MCF 10A (cell line): ENCODE data around the gene PARD3. TPM values are rescaled to one million over a fixed set of nuclear protein-coding genes. Genes with fewer than 3 reads are reported as not detected.

Experiments
- BruUV-seq: library from RNA; stranded (reverse); fragments of 400-500 nt; replicated peaks from 2 replicates; lab custom pipeline; 2021; lab: Mats Ljungman, UMichigan
- CTCF ChIA-PET: fragments of 300-600 bp; sonication (Branson Sonifier 250); formaldehyde crosslinking; extraction: SDS; loops from one replicate; lab custom pipeline; 2021; ENCODE audit warnings: antibody characterized with exemption, inconsistent platforms; lab: Yijun Ruan, JAX
- POLR2A ChIA-PET: fragments of 300-600, 350-650 bp; sonication (Branson Sonifier 250); formaldehyde crosslinking; extraction: SDS; loops from one replicate; lab custom pipeline; 2020; ENCODE audit warnings: antibody characterized with exemption, inconsistent platforms; lab: Yijun Ruan, JAX
- DNase-seq: peaks from one replicate; pipeline ENCODE4 v3.0.0-alpha.2; 2018; ENCODE audit not compliant: unreplicated experiment
- H3K27ac Mint-ChIP-seq: one replicate; pipeline ENCODE4 v1.8.0; 2022; ENCODE audit warnings: mild to moderate bottlenecking, low read depth, mixed read lengths; ENCODE audit not compliant: unreplicated experiment
- H3K27me3 Mint-ChIP-seq: one replicate; pipeline ENCODE4 v1.8.0; 2022; ENCODE audit warnings: mixed read lengths; ENCODE audit not compliant: insufficient read depth, unreplicated experiment
- H3K36me3 Mint-ChIP-seq: one replicate; pipeline ENCODE4 v1.8.0; 2022; ENCODE audit warnings: mild to moderate bottlenecking, moderate library complexity, mixed read lengths; ENCODE audit not compliant: insufficient read depth, unreplicated experiment
- H3K4me1 Mint-ChIP-seq: one replicate; pipeline ENCODE4 v1.8.0; 2022; ENCODE audit warnings: mixed read lengths; ENCODE audit not compliant: insufficient read depth, unreplicated experiment
- H3K4me3 Mint-ChIP-seq: one replicate; pipeline ENCODE4 v1.8.0; 2022; ENCODE audit warnings: mild to moderate bottlenecking, moderate library complexity, mixed read lengths; ENCODE audit not compliant: unreplicated experiment
- H3K9me3 Mint-ChIP-seq: one replicate; pipeline ENCODE4 v1.8.0; 2022; ENCODE audit warnings: mixed read lengths; ENCODE audit not compliant: unreplicated experiment
- intact Hi-C: fragments of 100-400 bp; cut with micrococcal nuclease; formaldehyde crosslinking; loops from 2 replicates; pipeline ENCODE4 v1.14.1; 2022
- total RNA-seq: library from RNA; stranded (reverse); gene quantifications from 2 replicates; pipeline ENCODE4 v1.2.3, GENCODE V29; 2022
- TF ChIP-seq, protein P1 (sequence below): fragments of 200-600 bp; IDR thresholded peaks from one replicate; pipeline ENCODE4 v1.8.0; 2022; ENCODE audit warnings: antibody characterized with exemption, mild to moderate bottlenecking; ENCODE audit not compliant: unreplicated experiment

Gene PARD3
- total RNA-seq, 1 experiment from 2014 or later, result 70.0 TPM

DNA sequence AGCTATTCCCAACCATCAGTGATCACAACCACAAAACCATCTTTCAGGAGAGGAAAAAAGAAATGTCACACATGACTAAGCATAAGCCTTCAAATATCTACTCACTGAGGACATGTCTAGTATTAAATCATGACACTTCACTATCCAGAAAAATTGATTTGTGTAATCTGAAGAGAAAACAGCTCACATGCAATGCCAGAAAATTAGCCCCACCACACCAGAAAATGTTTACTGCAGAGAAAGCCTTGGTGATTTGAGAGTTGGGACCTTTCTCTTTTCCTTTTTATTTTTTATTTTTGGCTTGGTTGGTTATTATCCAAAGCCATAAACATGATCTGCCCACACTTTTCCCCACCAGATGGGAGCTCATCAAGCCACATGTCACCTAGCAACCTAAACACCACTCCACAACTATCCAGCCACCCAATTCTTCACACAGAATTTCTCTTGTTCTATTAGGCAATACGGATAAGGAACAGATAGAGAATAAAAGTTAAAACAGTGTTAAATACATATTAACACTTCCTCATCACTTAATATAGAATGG lies 3.1 kb downstream of the PARD3 start:
- no peaks in the 10 kb centered on the region for H3K9me3 Mint-ChIP-seq
- no TSS peak for BruUV-seq
- TF ChIP-seq, protein P1, sequence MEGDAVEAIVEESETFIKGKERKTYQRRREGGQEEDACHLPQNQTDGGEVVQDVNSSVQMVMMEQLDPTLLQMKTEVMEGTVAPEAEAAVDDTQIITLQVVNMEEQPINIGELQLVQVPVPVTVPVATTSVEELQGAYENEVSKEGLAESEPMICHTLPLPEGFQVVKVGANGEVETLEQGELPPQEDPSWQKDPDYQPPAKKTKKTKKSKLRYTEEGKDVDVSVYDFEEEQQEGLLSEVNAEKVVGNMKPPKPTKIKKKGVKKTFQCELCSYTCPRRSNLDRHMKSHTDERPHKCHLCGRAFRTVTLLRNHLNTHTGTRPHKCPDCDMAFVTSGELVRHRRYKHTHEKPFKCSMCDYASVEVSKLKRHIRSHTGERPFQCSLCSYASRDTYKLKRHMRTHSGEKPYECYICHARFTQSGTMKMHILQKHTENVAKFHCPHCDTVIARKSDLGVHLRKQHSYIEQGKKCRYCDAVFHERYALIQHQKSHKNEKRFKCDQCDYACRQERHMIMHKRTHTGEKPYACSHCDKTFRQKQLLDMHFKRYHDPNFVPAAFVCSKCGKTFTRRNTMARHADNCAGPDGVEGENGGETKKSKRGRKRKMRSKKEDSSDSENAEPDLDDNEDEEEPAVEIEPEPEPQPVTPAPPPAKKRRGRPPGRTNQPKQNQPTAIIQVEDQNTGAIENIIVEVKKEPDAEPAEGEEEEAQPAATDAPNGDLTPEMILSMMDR, result no peak
- H3K27ac Mint-ChIP-seq, result no peak overlapping the region
- H3K36me3 Mint-ChIP-seq, result peaks cover 5% of the 10 kb centered on the region
- POLR2A ChIA-PET, result interaction anchor here (0.7 to 1.3 kb wide), 2 partner anchors 30 to 66 kb away, joined by 3 to 5 read pairs; no protein-coding TSS in a partner anchor
- H3K27me3 Mint-ChIP-seq, result no peaks in the 10 kb centered on the region
- no peak overlapping the region for H3K4me3 Mint-ChIP-seq
- no peak for DNase-seq
- peaks cover 50% of the 10 kb centered on the region for H3K4me1 Mint-ChIP-seq
- intact Hi-C loops, result loop anchor here (5.0 kb wide), 2 partner anchors 145 kb away; no protein-coding TSS in a partner anchor
- CTCF ChIA-PET, result interaction anchor here (0.7 kb wide), 1 partner anchor 70 kb away, joined by 3 read pairs; no protein-coding TSS in a partner anchor

DNA sequence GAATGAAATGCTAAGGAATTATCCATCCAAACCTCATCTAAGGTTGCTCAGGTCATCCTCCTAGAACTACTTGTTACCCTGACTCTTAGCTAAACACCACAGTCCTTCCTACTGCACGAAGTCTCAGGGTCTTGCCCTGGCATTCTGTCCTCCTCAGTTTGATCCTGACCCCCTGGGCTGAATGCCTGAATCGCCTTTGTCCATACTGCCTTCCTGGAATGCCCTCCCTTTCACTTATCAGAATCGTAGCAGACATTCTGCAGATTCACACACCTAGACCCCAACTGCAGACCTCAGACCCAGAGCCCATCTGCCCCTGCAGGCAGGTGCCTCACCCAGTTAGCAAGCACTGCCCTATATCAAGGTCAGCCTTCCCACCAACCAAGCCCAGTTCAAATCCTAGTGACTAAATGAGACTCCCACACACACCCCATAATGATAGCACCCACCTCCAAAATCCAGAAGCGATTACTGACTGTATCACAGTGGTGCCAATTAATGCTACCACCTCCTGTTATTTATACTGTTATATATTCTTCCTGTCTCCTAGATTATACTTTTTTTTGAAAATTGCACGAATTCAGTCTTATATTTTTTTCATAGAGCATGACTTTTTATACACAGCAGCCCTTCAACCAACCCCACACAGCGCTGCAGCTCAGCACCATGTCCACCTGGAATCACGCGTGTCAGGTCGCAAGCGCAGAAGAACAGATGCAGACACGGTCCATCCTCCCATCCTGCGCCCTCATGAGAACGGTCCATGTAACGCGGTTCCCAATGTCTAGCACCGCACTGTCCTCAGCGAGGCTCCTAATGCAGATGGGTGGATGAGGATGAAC lies 3.7 kb downstream of the PARD3 start:
- no peak overlapping the region for H3K4me3 Mint-ChIP-seq
- H3K4me1 Mint-ChIP-seq, result peaks cover 46% of the 10 kb centered on the region
- no TSS peak for BruUV-seq
- DNase-seq, result no peak
- TF ChIP-seq, protein P1, result no peak
- ChIA-PET CTCF (interaction anchor here (0.5 to 1.2 kb wide), 2 partner anchors 11 to 87 kb away, joined by 4 read pairs; no protein-coding TSS in a partner anchor), POLR2A (interaction anchor here (0.7 to 1.3 kb wide), 2 partner anchors 29 to 65 kb away, joined by 3 to 5 read pairs; no protein-coding TSS in a partner anchor)
- intact Hi-C loops, result loop anchor here (5.0 kb wide), 2 partner anchors 144 to 146 kb away; no protein-coding TSS in a partner anchor
- no peaks in the 10 kb centered on the region for H3K9me3 Mint-ChIP-seq
- peak overlapping the region; percentile 41 for H3K27ac Mint-ChIP-seq
- H3K36me3 Mint-ChIP-seq, result peaks cover 5% of the 10 kb centered on the region
- H3K27me3 Mint-ChIP-seq, result no peaks in the 10 kb centered on the region

DNA sequence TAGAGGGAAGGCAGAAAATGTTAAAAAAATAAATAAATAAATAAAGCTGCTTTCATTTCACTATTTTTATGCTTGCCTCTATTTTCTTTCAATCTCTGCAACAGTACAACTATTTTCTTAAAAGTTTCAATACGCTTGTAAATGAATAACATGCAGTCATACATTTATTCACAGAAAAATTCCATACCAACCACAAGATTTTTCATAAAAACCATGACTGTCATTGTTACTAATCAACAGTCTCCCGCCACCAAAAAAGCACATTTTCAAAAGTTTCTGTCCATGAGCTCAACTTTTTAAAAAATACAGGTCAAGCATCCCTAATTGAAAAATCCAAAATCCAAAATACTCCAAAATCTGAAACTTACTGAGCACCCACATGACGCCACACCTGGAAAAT lies 5.3 kb downstream of the PARD3 start:
- Mint-ChIP-seq H3K9me3 (no peaks in the 10 kb centered on the region), H3K27me3 (no peaks in the 10 kb centered on the region), H3K27ac (no peak overlapping the region), H3K36me3 (peaks cover 5% of the 10 kb centered on the region), H3K4me1 (peaks cover 46% of the 10 kb centered on the region), H3K4me3 (no peak overlapping the region)
- TF ChIP-seq, protein P1, result no peak
- no peak for DNase-seq
- POLR2A ChIA-PET, result interaction anchor here (0.6 kb wide), 1 partner anchor 968 kb away, joined by 3 read pairs; no protein-coding TSS in a partner anchor
- intact Hi-C loops, result loop anchor here (5.0 kb wide), 2 partner anchors 142 to 148 kb away; no protein-coding TSS in a partner anchor
- CTCF ChIA-PET, result interaction anchor here (0.6 to 0.7 kb wide), 2 partner anchors 8 to 50 kb away, joined by 3 to 4 read pairs; no protein-coding TSS in a partner anchor
- no TSS peak for BruUV-seq
